WTC11 (cell line): ENCODE data around the gene HDX.

Experiments used
- CTCF ChIP-seq: fragments of 200-600 bp; IDR thresholded peaks from 2 replicates; pipeline ENCODE4 v1.8.0; 2022; ENCODE audit warnings: antibody characterized with exemption
- ESRRA ChIP-seq: sonication (generic); formaldehyde crosslinking; IDR thresholded peaks from 2 replicates; pipeline ENCODE4 v1.8.1; 2022; ENCODE audit warnings: mild to moderate bottlenecking, missing genetic modification reagents, borderline replicate concordance
- IRF2 ChIP-seq: sonication (generic); formaldehyde crosslinking; IDR thresholded peaks from 2 replicates; pipeline ENCODE4 v1.8.0; 2022; ENCODE audit warnings: low read depth, missing genetic modification reagents, borderline replicate concordance
- JUN ChIP-seq: sonication (generic); formaldehyde crosslinking; IDR thresholded peaks from 2 replicates; pipeline ENCODE4 v1.8.0; 2023; ENCODE audit warnings: mild to moderate bottlenecking, missing genetic modification reagents
- MAX ChIP-seq: sonication (generic); formaldehyde crosslinking; IDR thresholded peaks from 2 replicates; pipeline ENCODE4 v1.8.0; 2022; ENCODE audit warnings: mild to moderate bottlenecking, missing genetic modification reagents
- NFYB ChIP-seq: sonication (generic); formaldehyde crosslinking; conservative IDR thresholded peaks from 2 replicates; pipeline ENCODE4 v1.8.0; 2022; ENCODE audit warnings: low read depth, missing genetic modification reagents
- TEAD1 ChIP-seq: sonication (generic); formaldehyde crosslinking; IDR thresholded peaks from 2 replicates; pipeline ENCODE4 v1.8.0; 2022; ENCODE audit warnings: mild to moderate bottlenecking, missing genetic modification reagents
- USF2 ChIP-seq: sonication (generic); formaldehyde crosslinking; IDR thresholded peaks from 2 replicates; pipeline ENCODE4 v1.8.1; 2023; ENCODE audit warnings: mild to moderate bottlenecking, missing genetic modification reagents, moderate library complexity
- ZBTB21 ChIP-seq: sonication (generic); formaldehyde crosslinking; IDR thresholded peaks from 2 replicates; pipeline ENCODE4 v1.8.1; 2023; ENCODE audit warnings: mild to moderate bottlenecking, missing genetic modification reagents, borderline replicate concordance

GRCh38 chrX:84336646-84337045 is 165.6 kb downstream of the HDX start:
- TF ChIP-seq CTCF (no peak), USF2 (CRISPR knock-in tag) (no peak), ESRRA (CRISPR knock-in tag) (no peak), JUN (CRISPR knock-in tag) (no peak), MAX (CRISPR knock-in tag) (no peak), NFYB (CRISPR knock-in tag) (no peak), ZBTB21 (CRISPR knock-in tag) (no peak), IRF2 (CRISPR knock-in tag) (no peak), TEAD1 (CRISPR knock-in tag) (no peak)
